ENCODE results near the gene NAP1L3.

The NAP1L3 gene, protein sequence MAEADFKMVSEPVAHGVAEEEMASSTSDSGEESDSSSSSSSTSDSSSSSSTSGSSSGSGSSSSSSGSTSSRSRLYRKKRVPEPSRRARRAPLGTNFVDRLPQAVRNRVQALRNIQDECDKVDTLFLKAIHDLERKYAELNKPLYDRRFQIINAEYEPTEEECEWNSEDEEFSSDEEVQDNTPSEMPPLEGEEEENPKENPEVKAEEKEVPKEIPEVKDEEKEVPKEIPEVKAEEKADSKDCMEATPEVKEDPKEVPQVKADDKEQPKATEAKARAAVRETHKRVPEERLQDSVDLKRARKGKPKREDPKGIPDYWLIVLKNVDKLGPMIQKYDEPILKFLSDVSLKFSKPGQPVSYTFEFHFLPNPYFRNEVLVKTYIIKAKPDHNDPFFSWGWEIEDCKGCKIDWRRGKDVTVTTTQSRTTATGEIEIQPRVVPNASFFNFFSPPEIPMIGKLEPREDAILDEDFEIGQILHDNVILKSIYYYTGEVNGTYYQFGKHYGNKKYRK

DNA sequence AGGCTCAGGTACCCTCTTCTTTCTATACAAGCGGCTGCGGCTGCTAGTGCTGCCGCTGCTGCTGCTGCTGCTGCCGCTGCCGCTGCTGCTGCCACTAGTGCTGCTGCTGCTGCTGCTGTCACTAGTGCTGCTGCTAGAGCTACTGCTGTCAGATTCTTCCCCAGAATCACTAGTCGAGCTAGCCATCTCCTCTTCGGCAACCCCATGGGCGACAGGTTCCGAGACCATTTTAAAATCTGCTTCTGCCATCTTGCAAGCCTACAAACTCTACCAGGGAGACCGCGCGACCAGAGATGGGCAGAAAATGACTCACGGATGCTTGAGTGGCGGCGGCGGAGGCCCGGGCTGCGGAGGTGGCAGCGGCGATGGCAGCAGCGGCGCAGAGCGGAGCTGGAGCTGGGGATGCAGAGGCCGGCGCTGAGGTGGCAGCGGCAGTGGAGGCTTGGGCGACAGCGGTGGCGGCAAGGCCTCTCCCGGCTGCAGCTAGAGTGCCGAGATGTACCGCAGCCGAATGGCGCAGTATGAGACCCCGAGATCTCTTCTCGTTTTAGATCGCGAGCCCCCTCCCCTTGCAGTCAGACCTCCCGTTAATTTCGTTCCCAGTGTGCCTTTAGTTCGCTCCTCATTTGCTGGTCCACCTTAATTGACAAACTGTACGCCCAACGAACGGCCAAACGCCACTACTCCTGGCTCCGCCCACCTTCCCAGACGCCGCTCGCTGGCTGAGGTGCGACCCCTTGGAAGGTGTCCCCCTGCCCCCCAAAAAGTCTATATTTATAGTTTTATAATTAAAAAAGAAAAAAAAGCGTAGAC is at the start of gene NAP1L3:
Gene NAP1L3, minus strand, starts transcription at position 523 of the 813 bp plus-strand sequence. Its CDS starts 274 bp downstream, at position 249.
- peak; percentile 36 to 63 for DNase-seq (ENCODE audit: low read depth in 2 of 2)

DNA sequence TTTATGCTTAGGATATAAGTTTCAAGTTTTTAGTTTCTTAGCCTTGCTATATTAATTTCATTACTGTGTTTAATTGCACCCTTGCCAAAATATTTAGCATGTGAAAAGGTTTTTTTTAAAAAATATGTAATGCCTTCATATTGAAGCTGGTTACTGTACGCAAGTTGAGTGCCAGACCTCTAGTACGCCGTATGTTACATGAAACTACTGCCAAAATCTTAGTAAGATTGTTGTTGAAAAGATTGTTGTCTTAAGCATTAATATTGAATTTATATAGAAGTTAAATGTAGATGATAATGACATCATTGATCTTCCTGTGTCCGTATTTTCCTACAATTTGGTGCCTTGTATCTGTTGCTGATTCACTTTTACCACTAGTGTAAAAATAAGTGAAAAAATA is 37.7 kb upstream of the NAP1L3 start:
- no peak for DNase-seq (ENCODE audit: low read depth in 2 of 2)

DNA sequence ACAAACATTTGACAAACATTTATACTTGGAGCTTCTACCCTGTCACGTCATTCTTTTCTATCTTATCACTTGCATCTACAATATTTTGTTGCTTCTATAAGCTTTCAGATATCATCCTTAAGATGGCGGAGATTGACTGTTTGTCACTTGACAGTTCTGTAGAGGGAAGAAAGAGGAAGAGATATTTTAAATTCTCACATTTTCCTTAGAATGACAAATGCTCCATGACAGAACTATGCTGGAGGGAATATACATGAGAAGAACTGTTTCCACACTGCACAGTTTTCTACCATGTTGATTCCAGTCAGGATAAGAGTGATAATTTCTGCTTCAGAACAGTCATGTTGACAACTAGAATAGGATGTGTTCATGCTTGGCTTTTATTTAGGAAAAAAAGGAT is 30.3 kb upstream of the NAP1L3 start:
- no peak for DNase-seq (ENCODE audit: low read depth in 2 of 2)

DNA sequence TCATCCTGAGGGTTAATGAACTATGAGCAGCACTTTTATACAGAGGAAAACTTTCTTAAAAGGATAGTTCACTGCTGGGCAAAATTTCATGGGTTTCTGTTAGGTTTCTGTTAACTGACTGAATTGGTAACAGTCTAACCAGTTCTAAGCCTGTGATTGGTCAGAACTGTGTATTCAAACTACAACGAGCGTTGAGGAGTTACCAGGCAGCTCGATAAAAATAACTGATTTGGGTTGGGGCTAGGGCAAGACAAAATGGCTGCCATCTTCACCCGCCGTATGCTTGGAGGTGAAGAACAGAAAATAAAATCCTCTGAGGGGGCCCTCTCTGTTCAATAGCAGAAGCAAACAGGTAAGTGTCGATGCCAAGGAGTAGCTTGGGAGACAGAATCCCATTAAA is 22.6 kb upstream of the NAP1L3 start:
- DNase-seq (ENCODE audit: low read depth in 2 of 2) = no peak

DNA sequence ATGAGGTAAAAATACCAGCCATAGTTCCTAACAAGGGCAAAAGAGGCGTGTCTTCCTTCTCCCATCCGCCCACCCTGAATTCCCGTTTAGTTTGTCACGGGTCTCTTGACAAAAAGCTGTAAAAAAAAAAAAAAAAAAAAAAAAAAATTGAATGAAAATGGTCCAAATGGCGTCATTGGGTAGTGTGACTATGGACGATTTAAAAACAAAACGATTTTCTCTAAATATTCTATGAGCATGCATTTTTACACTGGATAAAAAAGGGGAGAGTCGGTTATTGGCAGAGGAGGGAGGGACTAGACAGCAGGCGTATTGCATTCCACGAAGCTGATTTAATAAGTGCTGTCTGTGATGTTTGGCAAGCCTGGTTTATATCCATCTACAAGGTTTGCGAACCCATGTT is 492 bp upstream of the NAP1L3 start, which contains the start of gene FAM133A:
Gene FAM133A, plus strand, starts transcription at position 338 of the 403 bp plus-strand sequence. CDS start 35,214 bp downstream, outside the sequence.
- DNase-seq (ENCODE audit: low read depth in 2 of 2) = no peak

DNA sequence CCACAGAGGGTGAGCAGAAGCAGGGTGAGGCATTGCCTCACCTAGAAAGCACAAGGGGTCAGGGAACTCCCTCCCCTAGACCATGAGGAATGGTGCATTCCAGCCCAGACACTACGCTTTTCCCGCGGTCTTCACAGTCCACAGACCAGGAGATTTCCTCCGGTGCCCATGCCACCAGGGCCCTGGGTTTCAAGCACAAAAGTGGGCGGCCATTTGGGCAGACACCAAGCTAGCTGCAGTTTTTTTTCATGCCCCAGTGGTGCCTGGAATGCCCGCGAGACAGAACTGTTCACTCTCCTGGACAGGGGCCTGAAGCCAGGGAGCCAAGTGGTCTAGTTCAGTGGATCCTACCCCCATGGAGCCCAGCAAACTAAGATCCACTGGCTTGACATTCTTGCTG is 12.8 kb downstream of the NAP1L3 start:
- no peak for DNase-seq (ENCODE audit: low read depth in 2 of 2)

DNA sequence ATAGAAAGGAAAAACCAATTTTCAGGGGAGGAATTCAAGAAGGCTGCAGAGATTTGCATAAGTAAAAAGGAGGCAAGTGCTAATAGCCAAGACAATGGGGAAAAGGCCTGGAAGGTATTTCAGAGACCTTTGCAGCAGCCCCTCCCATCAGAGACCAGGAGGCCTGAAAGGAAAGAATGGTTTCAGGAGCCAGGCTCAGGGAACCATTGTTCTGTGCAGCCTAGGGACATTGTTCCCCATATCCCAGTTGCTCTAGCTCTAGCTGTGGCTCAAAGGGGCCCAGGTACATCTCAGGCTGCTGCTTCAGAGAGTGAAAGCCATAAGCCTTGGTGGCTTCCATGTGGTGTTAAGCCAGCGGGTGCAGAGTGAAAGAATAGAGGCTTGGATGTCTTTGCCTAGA is 24.0 kb downstream of the NAP1L3 start:
- DNase-seq (ENCODE audit: low read depth in 2 of 2) = no peak

DNA sequence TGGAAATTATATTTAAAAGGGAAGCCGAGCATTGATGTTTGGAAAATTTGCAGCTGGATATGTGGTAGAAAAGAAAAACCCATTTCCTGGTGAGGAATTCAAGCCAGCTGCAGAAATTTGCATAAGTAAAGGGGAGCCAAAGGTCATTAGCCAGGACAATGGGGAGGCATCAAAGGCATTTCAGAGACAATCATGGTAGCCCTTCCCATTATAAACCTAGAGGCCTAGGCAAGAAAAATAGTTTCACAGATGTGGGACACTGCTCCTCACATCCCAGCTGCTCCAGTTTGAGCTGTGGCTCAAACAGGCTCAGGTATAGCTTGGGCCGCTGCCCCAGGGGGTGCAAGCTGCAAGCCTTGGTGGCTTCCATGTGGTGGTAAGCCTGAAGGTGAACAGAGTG is 35.8 kb downstream of the NAP1L3 start:
- no peak for DNase-seq (ENCODE audit: low read depth in 2 of 2)
